Fibroblast of pulmonary artery (primary cell): Measurements from ENCODE around the gene GPR37L1.

Source experiments
- DNase-seq: peaks from one replicate; pipeline ENCODE4 v3.0.0-alpha.2; 2010; ENCODE audit warnings: low read depth
- H3K4me3 ChIP-seq: replicated peaks from 2 replicates; pipeline ENCODE4 v1.5.1; 2011; ENCODE audit warnings: low read depth, mild to moderate bottlenecking, control low read depth, low read length, moderate library complexity
- TF ChIP-seq, protein P1 (sequence below): IDR thresholded peaks from 2 replicates; pipeline ENCODE4 v1.5.1; 2011; ENCODE audit warnings: mild to moderate bottlenecking, control low read depth, low read length, inconsistent platforms; ENCODE audit errors: missing control alignments

GPR37L1 gene

GRCh38 chr1:202154766-202155477 is 32.2 kb downstream of the GPR37L1 start:
- TF ChIP-seq, protein P1, sequence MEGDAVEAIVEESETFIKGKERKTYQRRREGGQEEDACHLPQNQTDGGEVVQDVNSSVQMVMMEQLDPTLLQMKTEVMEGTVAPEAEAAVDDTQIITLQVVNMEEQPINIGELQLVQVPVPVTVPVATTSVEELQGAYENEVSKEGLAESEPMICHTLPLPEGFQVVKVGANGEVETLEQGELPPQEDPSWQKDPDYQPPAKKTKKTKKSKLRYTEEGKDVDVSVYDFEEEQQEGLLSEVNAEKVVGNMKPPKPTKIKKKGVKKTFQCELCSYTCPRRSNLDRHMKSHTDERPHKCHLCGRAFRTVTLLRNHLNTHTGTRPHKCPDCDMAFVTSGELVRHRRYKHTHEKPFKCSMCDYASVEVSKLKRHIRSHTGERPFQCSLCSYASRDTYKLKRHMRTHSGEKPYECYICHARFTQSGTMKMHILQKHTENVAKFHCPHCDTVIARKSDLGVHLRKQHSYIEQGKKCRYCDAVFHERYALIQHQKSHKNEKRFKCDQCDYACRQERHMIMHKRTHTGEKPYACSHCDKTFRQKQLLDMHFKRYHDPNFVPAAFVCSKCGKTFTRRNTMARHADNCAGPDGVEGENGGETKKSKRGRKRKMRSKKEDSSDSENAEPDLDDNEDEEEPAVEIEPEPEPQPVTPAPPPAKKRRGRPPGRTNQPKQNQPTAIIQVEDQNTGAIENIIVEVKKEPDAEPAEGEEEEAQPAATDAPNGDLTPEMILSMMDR = peak; percentile 66
- peak; percentile 76 for DNase-seq
- H3K4me3 ChIP-seq = no peak overlapping the region

- no peak overlapping the region for H3K4me3 ChIP-seq
- DNase-seq = no peak
- TF ChIP-seq, protein P1 = no peak
These were observed 32.8 kb downstream of the GPR37L1 start for GRCh38 chr1:202155478-202156021.

GRCh38 chr1:202156590-202156989 is 33.9 kb downstream of the GPR37L1 start:
- TF ChIP-seq, protein P1 = no peak
- DNase-seq = no peak
- H3K4me3 ChIP-seq = no peak overlapping the region

GRCh38 chr1:202157945-202158344 is 35.2 kb downstream of the GPR37L1 start:
- TF ChIP-seq, protein P1 = no peak
- DNase-seq = no peak
- H3K4me3 ChIP-seq = no peak overlapping the region

DNA sequence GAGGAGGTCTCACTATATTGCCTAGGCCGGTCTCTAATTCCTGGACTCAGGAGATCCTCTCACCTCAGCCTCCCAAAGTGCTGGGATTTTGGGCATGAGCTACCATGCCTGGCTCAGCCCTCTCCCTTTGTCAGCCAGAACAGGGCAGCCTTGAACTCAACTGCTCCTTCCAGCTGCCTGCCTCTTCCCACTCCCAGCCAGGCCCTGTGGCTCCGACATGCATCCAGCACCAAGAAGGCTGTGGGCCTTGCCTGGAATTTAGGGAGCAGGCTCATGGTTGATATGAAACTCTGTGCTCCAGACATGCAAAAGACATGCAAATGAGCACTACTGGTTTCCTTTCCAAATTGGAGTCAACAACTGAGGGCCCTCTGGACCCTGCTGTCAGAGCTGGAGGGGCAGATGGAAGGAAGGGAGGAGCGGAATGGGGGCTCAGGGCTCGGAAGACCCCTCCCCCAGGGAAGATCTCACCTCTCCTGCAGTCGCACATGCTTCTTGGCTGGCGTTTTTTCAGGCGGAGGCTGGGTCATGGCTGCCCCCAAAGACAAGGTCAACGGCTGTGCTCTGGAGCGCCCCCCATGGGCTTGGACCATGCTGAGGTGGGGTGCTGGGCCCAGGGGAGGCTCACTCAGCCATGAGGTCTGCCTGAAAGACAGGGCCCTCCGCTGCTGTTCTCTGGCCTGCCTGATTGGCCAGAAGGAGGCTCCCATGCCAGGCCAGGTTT is 36.3 kb downstream of the GPR37L1 start:
- H3K4me3 ChIP-seq = no peak overlapping the region
- no peak for DNase-seq
- TF ChIP-seq, protein P1 = no peak

DNA sequence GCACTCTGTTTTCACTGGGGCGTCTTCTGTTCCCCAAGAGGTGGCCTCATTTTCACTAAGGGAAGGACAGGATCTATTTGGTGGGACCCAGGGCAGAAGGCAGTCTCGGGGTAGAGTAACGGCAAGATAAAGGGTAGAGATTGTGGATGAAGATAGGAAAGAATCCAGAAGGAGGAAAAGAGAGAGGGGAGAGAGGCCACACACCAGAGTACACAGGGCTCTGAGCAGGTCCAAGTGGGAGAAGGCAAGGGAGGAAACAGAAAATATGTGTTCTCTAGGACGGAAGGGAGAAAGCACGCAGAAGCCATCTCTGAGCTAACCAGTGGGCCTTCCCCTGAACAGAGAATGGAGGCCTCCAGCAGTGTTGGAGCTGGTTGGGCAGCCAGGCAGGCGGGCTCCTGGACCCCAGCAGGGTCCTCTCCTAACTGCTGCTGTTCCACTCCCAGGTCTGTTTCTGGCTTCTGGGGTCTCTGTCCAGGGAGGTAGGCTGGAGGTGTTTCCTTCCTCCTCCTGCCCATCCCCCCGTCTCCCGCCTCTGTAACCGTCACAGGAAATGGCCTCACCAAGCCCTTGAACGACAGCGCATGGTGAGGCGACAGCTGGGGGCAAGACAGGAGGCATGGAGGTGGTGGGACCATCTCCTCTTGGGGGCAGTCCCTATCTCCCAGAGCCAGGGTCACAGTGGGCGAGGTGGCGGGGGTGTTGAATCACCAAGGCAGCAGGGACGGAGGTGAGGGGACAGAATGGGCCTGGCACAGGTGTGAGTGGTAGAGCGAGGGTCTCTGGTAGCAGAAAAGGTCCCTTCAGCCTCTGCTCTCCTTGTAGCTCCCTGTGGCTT is 37.0 kb downstream of the GPR37L1 start:
- H3K4me3 ChIP-seq = no peak overlapping the region
- TF ChIP-seq, protein P1 = no peak
- DNase-seq = no peak
